ENCODE measurements around the gene ADGRF5.

Gene ADGRF5

GRCh38 chr6:46900266-46900665 lies 21.5 kb downstream of the ADGRF5 start:
- no peak overlapping the region for H3K4me3 ChIP-seq (replicated peaks in 1 of 2; ENCODE audit: low read depth in 2 of 2, low read length in 2 of 2)
- no peak for TF ChIP-seq CTCF (IDR thresholded peaks at IDR 0.05; ENCODE audit: low read depth, low read length)
- peak in 1 of 2 donors; percentile 33 for DNase-seq (ENCODE audit: low read depth in 2 of 2)

GRCh38 chr6:46899659-46900058 lies 22.1 kb downstream of the ADGRF5 start:
- no peak overlapping the region for H3K4me3 ChIP-seq (replicated peaks in 1 of 2; ENCODE audit: low read depth in 2 of 2, low read length in 2 of 2)
- peak; percentile 29 to 51 for DNase-seq (ENCODE audit: low read depth in 2 of 2)
- no peak for TF ChIP-seq CTCF (IDR thresholded peaks at IDR 0.05; ENCODE audit: low read depth, low read length)

DNA sequence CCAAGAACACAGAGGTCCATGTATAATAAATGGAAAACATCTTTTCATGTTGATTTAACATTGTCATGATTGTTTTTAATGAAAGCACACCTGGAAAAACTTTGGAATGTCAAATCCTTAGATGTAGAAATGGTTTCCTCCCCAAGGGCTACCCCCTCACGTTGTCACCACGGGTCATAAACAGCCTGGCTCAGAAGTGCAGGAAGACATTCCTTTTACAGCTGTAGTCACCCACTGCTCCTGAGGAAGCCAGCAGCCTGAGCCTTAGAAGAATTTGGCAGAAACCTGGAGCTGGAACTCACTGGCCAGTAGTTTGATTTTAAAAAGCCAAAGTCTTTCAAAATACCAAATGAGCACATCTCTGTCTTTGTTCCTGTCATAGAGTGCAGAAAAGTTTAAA lies 23.7 kb downstream of the ADGRF5 start:
- DNase-seq (ENCODE audit: low read depth in 2 of 2) = peak in 1 of 2 donors; percentile 8
- TF ChIP-seq CTCF (IDR thresholded peaks at IDR 0.05; ENCODE audit: low read depth, low read length) = no peak
- no peak overlapping the region for H3K4me3 ChIP-seq (replicated peaks in 1 of 2; ENCODE audit: low read depth in 2 of 2, low read length in 2 of 2)

GRCh38 chr6:46896871-46897270 lies 24.9 kb downstream of the ADGRF5 start:
- no peak for TF ChIP-seq CTCF (IDR thresholded peaks at IDR 0.05; ENCODE audit: low read depth, low read length)

DNA sequence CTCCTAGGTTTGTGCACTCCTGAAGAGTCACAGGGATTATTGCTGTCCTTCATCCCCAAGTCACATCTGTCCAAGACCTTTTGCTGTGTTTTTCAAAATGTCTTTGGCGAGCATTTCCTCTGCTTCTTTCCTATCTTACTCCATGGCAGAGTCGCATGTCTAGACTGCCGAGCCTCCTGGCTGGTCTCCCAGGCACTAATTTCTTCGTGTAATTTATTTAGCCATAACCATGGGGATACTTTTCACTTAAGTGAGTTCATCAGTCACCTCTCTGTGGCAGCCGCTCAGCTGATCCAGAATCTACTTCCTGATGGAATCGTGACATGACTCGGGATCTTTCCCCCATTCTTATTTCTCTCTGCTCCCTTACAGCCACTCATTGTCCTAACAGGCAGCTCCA lies 25.8 kb downstream of the ADGRF5 start:
- no peak for TF ChIP-seq CTCF (IDR thresholded peaks at IDR 0.05; ENCODE audit: low read depth, low read length)
- no peak overlapping the region for H3K4me3 ChIP-seq (replicated peaks in 1 of 2; ENCODE audit: low read depth in 2 of 2, low read length in 2 of 2)
- no peak for DNase-seq (ENCODE audit: low read depth in 2 of 2)

More at GRCh38 chr6:46896871-46897270, 24.9 kb downstream of the ADGRF5 start:
- no peak overlapping the region for H3K4me3 ChIP-seq (replicated peaks in 1 of 2; ENCODE audit: low read depth in 2 of 2, low read length in 2 of 2)
- no peak for DNase-seq (ENCODE audit: low read depth in 2 of 2)

- DNase-seq (ENCODE audit: low read depth in 2 of 2) = no peak
- no peak overlapping the region for H3K4me3 ChIP-seq (replicated peaks in 1 of 2; ENCODE audit: low read depth in 2 of 2, low read length in 2 of 2)
- no peak for TF ChIP-seq CTCF (IDR thresholded peaks at IDR 0.05; ENCODE audit: low read depth, low read length)
These were observed 27.3 kb downstream of the ADGRF5 start for GRCh38 chr6:46894433-46894832.

GRCh38 chr6:46893648-46894047 lies 28.1 kb downstream of the ADGRF5 start:
- TF ChIP-seq CTCF (IDR thresholded peaks at IDR 0.05; ENCODE audit: low read depth, low read length) = no peak
- H3K4me3 ChIP-seq (replicated peaks in 1 of 2; ENCODE audit: low read depth in 2 of 2, low read length in 2 of 2) = no peak overlapping the region
- DNase-seq (ENCODE audit: low read depth in 2 of 2) = peak in 1 of 2 donors; percentile 41
